ENCODE measurements around the gene CDK3.

Gene CDK3

DNA sequence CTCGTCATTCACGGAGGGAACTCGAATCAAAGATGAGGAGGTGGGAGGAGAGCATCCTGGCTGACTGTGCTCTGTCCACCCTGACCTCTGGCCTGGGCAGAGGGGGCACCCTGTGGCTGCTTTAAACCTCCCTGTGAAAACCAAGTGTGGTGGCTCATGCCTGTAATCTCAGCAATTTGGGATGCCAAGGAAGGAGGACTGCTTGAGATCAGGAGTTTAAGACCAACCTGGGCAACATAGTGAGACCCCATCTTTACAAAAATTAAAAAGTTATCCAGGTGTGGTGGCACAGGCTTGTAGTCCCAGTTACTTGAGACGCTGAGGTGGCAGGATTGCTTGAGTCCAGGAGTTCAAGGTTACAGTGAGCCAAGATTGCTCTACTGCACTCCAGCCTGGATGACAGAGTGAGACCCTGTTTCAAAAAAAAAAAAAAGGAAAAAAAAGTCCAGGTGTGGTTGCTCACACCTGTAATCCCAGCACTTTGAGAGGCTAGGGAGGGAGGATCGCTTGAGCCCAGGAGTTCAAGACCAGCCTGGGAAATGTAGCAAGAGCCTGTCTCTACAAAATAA is 5.8 kb upstream of the CDK3 start:
- FAIRE-seq, result no peak

DNA sequence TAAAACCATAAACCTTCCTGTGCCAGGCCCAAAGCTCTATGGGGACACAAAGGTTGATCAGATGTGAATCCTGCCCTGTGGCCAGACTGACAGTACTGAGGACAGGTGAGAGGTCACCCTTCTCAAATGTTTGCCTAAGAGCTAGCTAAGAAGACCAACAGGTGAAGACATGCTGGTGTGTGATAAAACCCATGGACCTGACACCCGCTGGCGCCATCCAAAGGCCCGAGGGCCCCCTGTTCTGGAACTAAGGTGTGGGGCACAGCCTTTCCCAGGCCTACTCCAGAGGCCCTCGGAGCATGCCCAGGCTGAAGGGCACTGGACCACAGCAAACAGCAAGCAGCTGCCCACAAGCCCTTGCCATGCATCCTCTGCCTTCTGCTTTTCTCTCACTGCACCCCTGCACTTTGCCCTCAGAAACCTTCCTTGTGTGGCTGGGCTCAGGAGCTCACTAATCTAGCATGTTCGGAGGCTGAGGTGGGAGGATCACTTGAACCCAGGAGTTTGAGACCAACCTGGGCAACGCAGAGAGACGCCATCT is 5.2 kb upstream of the CDK3 start:
- FAIRE-seq, result no peak

DNA sequence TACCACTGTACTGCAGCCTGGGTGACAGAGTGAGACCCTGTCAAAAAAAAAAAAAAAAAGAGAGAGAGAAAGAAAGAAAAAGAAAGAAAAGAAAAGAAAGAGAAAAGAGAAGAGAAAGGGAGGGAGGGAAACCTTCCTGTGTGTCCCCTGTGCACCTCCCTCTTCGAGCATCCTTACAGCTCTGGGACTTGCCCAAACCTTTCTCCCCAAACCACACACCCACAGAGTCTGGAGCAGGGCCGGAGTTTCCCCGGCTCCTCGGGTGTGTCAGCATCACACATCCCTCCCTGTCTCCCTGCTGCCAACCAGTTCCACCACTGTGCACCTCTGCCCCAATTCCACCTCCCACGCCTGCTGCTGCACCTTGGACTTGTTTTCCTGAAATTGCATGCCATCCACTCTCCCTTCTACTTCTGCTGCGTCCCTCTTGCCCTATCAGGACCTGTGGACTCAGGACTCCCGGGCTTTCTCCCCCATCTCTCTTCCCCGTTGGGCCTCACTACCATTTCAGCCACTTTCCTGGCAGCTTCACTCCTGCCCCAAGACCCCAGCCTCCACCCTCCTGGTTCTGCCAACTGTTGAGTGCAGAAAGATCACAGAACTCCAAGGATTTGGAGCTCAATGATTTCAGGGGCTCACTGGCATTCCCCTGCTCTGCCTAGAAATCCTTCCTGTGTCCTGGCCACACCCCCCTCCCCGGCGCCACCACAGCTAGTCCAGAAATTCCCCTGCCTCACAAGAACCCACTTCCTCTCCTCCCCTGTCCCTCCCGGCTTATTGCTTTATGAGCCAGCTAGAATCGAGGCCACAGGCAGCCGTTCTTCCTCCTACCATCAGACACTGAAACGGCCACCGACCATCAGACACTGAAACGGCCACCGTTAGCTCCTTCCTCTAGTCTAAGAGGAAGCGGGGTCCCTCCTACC is 3.7 kb upstream of the CDK3 start:
- FAIRE-seq, result no peak

DNA sequence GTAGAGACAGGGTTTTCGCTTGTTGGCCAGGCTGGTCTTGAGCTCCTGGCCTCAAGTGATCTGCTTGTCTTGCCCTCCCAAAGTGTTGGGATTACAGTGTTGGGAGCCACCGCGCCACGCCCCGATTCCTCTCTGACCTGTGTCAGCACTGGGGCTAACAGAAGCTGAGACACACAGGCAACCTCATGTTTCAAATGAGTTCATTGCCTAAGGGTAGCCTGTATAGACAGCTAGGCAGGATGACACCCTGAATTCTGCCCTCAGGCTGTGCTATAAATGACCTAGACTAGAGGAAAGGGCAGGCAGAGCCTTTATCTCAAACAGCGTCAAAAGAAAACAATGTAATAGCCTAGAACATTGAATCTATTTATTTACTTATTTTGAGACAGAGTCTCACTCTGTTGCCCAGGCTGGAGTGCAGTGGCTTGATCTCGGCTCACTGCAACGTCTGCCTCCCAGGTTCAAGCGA is 2.3 kb upstream of the CDK3 start:
- no peak for FAIRE-seq

DNA sequence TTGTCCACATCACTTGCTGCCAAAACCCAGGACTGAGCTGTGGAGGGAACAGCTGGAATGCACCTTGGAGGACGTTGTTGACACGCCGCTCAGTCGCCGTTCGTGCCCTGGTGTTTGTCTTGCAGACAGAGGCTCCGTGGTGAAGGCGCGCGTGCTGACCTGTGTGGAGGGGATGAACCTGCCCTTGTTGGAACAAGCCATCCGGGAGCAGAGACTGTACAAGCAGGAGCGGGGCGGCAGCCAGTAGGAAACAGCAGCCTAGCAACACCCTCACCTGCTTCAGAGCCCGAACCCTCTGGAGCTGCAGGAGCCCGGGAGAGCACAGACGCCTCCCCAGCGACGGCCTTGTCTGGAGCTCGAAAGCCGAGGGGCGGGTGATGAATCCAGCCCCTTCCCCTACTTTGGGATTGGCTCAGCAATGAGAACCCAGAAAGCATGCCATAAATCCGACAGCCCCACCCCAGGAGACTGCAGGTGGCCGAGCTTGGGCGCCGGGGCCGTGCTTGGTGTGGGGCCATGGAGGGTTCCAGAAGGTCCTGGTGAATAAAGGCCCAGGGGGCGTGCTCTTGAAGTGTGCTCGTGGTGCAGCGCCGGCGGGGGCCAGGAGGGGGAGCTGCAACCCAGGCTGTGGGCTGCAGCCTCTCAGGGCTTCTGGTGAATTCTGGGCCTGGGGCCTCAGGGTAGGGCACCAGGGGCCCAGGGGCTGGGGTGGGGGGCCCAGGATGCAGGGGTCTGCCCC is 470 bp upstream of the CDK3 start:
- no peak for FAIRE-seq

DNA sequence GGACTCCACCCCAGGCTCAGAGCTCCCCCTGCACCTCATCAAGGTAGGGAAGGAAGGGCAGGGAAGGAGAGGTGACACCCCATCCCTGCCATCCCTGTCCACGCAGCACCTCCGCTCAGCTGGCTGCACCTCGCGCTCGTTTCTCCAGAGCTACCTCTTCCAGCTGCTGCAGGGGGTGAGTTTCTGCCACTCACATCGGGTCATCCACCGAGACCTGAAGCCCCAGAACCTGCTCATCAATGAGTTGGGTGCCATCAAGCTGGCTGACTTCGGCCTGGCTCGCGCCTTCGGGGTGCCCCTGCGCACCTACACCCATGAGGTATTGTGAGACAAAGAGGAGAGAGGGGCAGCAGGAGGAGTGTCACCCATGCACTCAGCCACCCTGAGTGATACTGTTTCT is 1.4 kb downstream of the CDK3 start:
- no peak for FAIRE-seq

DNA sequence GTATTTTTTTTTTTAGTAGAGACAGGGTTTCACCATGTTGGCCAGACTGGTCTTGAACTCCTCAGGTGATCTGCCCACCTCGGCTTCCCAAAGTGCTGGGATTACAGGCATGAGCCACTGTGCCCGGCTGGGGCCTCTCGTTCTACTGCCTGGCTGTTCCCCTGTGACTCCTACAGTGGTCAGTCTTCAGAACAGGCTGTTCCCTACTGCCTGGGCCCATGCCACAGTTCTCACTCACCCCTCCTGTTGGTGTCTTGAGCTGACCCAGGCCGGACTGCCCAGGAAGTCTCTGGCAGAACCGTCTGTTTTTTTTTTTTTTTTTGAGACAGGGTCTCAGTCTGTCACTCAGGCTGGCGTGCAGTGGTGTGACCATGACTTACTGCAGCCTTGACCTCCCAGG is 3.3 kb downstream of the CDK3 start:
- no peak for FAIRE-seq

DNA sequence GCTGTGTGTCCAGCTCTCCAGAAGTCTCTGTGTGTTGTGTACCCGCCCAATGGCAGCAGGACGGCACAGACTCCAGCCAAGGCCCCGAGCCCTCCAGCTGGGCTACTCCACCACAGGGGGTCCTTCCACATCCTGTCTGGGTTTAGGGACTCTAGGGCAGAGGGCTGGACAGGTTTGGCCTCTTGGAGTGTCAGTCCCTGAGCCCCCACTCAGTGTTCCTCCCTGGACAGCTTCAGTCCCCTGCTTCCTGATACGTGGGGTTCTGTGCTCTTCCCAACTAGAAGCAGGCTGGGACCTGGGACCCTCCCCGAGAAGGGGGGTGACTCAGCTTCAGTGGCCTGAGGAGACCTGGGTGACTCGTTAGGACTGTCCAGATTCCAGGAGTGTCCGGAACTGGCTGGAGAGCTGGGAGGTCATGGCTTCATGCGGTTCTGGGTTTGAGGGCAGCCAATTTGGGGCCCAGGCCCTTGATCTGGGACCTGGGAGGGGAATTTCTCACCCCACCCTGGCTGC is 4.2 kb downstream of the CDK3 start:
- FAIRE-seq, result no peak

DNA sequence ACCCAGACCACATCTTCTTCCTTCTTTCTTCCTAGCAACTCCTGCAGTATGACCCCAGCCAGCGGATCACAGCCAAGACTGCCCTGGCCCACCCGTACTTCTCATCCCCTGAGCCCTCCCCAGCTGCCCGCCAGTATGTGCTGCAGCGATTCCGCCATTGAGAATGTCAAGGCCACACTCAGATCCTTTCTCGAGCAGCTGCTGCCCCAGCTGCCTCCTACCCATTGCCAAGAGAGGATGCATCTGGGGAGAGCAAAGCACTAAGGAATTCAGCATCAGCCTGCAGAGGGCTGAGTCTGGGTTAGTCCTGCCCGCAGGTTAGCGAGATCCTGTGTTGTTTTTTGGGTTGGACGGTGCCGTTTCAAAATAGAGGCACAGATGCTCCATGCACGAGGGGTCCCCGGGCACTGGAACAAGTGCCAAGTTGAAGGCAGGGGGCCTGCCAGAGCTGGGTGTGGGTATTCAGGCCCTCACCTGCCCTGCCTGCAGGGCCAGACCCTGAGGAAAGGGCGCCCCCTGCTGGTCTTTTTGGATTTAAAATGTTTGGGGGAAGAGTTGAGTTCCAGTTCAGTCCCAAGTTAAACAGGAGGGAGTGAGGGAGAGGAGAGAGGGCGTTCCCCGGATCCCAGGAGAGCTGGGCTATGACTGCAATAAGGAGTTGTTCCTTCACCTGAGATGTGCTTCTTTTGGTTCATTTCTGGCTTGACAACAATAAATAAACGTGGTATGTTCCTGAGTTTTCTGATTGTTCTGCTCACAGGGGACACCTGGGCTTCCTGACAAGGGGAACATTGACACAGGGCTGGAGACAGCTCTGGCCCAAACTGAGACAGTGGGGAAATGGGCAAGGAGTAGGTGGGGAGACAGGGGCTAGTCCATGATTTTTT is 4.9 kb downstream of the CDK3 start:
- no peak for FAIRE-seq

DNA sequence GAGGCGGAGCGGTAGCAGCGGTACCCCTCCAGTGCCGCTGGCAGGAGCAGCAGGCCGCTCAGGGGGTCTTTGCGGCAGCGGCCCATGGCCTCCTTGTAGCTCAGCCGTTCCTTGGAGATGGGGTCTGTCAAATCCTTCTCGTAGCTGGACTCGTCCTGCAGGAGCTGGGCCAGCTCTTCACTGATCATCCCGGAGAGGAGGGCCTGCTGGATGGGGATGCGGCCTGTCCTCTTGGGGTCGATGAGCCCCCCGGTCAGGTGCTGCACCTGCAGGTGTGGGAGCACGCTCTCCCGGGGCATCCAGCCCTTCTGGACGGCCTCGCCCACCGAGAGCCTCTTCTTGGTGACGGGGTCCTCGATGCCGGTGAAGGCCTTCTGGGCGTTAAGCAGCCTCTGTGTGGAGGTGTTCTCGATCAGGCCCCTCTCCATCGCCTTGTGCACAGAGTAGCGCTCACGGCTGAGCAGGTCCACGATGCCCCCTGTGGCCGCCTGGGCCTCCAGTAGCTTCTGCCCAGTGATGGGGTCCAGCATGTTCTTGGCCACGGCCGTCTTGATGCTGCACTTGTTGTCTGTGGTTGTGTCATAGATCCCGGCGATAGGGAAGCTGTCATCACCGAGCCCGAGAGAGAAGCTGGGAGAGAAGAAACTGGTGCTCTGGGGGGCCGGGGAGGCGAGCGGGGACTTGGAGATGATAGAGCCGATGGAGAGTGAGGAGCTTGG is 6.6 kb downstream of the CDK3 start:
- FAIRE-seq, result no peak

DNA sequence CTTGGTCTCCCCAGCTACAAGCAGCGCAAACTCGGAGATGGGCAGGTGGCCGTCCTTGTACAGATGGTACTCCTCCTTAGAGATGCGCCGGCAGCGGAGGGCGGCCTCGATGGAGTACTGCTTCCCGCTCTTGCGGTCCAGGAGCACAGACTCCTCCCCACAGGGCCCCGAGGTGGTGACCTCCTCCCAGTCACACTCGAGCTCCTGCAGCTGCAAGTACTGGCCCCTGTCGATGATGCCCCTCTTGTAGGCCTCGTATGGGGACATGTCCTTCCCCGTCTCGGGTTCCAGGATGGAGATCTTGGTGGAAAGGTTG is 7.2 kb downstream of the CDK3 start:
- no peak for FAIRE-seq

DNA sequence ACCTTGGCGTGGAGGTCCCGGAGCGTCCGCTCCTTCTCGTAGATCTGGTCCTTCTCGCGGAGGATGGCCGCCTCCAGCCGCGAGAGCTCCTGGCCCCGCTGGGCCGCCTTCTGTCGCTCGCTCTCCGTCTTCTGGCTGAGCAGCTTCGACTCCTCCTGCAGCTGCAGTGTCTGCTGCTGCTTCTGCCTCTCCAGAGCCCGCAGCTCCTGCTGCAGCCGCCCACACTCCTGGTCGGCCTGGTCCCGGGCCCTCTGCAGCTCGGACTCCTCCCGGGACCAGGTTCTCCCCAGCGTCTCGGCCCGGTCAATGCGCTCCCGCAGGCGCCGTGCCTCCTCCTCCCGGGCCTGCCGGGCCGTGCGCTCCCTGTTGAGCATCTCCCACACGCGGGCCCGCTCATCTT is 7.6 kb downstream of the CDK3 start:
- FAIRE-seq, result no peak

DNA sequence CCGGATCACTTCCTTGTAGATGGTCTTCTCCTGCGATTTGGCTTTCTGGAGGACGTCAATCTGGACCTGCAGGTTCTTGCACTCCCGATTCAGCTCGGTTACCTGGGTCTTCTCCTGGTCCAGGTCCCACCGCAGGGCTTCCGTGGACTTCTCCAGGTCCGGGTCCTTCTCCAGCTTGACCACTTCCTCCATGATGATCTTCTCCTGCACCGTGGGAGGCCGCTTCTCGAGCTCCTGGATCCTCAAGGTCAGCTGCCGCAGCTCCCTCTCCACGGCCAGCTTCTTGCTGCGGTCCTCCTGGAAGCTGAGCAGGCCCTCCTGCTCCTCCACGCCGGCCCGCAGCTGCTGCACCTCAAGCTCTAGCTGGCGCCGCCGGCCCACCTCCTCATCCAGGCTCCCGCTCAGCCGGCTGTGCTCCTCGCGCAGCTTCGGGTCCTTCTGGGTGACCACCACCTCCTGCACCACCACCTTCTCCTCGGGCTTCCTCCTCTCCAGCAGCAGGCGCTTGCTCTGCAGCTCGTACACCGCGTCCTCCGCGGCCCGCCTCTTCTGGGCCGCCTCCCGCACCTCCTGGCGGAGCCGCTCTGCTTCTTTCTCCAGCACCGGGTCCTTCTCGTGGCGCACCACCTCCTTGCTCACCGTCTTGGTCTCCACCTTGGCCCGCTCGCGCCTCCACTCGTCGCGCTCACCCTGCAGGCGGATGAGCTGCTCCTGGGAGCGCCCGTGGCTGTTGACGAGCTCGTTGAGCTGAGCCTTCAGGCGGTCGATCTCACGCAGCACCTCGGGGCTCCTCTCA is 8.2 kb downstream of the CDK3 start:
- FAIRE-seq, result no peak

DNA sequence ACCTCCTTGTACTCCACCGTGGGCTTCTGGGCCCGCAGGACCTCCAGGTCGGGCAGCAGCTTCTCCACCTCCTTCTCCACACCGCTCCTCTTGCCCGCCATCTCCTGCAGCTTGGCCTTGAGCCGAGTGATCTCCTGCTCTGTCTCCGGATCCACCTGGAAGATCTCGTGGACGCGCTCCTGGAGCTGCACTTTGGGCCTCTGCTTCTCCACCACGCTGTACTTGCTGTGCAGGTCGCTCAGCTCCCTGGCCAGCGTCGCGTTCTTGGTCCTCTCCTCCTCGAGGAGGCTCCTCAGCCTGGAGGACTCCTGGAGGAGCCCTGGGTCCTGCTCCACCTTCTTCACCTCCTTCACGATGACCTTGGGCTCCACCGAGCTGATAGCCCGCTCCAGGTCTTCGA is 8.8 kb downstream of the CDK3 start:
- FAIRE-seq, result no peak

DNA sequence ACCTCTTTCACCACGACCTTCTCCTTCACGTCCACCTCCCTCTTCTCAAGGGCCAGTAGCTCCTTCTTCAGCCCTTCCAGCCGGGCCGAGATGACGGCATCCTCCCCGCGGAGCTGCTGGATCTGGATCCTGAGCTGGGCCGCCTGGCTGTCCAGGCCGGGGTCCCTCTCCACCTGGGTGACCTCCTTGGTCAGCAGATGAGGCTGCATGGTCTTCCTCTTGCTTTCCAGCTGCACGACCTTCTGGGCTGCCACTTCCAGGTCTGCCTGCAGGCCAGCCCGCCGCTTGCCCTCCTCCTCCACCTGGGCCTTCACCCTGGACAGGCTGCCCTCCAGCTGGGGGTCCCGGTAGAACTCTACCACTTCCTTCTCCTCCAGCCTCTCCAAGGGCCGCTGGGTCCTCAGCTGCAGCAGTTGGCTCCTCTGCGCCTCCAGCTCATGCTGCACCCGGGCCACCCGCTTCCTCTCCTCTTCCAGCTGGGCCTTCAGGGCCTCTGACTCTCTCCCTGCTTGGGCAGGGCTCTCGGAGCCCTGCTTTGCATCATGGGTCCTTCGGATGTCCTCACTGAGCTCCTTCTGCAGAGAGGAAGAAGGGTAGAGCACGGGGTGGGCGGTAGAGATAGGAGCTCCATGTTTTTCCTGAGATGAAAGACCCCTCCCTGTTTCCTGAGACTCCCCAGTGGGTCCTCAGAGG is 9.5 kb downstream of the CDK3 start:
- no peak for FAIRE-seq

DNA sequence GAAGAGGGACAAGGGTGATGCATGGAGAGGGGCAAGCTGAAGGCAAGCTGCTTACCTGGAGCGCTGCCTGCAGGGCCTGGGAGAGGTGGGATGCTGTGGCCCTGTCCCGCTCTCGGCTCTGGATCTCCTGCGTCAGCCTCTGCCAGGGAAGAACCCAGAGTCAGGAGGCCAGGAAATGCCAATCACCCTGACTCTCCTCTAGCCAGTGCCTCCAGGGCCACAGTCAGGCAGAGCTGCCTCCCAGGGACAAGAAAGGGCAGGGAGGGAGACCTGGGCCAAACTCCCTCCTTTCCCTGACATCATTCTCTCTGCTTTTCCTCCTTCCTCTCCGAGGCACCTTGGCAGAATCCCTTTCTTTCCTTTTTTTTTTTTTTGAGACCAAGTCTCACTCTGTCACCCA is 11.3 kb downstream of the CDK3 start:
- FAIRE-seq, result no peak

DNA sequence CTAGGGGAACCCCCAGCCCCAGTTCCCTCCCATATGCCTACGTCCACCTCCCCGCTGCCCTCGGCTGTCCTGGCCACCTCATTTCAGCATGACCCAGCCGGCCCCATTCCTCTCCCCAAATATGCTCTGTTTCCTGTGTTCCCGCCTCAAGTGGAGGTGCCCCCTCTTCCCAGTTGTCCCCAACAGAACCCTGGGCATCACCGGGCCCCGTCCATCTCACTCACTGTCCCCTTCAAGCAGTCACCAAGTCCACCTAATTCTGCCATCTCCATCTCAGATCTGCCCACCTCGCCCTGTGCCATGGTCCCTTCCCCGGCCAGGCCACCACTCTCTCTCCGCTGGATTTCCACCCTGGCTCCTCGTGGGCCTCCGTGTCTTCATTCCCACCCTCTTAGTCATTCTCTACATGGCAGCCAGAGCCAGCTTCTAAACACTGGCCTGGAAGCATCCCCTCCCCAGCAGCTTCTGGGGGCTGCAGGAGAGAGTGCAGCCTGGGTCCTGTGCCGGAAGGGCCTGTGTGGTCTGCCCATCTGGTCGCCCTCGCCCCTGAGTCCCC is 12.8 kb downstream of the CDK3 start:
- no peak for FAIRE-seq

DNA sequence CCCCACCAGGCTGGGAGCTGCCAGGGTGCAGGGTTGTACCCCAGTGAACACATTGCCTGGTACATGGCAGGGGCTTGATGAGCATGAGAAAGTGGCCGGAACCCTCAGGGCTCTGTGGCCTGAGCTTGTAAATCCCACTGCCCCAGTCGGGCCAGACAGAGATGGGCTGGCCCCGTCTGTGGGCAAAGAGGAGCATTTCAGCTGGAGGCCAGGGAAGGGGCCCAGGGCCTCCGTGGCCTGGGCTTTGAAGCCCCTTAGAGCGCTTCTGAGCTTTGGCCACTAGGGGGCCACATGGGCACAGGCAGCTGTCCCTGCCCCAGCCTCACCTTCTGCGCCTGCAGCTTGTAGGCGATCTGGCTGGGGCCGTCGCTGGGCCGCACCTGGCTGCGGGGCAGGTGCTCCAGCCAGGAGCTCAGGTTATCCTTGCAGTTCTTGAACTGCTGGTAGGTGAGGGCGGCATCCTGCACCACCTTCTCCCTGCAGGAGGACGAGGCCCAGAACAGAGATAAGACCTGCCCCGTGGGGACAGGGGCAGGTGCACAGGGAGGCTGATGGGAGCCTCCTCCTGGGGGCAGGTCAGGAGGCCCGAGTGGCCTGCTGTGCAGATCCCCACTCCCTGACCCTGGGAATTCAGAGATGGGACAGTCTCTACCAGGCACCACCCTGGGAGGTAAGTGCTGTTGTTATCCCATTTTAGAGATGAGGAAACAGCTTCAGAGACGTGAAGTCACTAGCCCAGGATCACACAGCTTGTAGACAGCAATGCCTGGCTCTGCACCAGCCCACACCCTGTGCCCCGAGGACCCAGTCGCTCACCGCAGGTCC is 13.7 kb downstream of the CDK3 start:
- FAIRE-seq, result no peak

DNA sequence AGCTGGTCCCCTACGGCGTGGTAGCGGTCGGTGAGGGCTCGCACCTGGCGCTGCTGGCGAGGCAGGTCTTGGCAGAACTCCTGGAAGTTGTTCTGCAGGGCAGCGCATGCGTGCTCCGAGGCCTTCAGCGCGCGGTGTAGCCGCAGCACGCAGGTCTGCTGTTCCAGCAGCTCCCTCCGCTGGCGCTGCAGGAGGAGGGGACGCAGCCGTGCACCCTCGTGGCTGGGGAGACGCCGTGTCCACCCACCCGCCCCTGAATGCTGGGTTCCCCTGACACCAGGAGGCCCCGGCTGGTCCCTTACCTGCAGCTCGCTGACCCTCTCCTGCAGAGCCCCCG is 14.2 kb downstream of the CDK3 start:
- no peak for FAIRE-seq
